NCI-H748 treated with DMSO at 0.1 percent for 48 hours (cell line): ENCODE data around the gene MPDZ.

Source experiments
- DNase-seq: peaks from one replicate; lab custom pipeline; 2025; lab: John Stamatoyannopoulos, UW

The MPDZ gene

GRCh38 chr9:13139641-13140171, 139.8 kb downstream of the MPDZ start:
- no peak for DNase-seq

GRCh38 chr9:13137426-13137825, 142.1 kb downstream of the MPDZ start:
- no peak for DNase-seq

- DNase-seq, result no peak
Observed at GRCh38 chr9:13131991-13132390, 147.5 kb downstream of the MPDZ start.

- DNase-seq, result no peak
Observed at GRCh38 chr9:13131416-13131815, 148.1 kb downstream of the MPDZ start.

GRCh38 chr9:13128266-13128860, 151.1 kb downstream of the MPDZ start:
- DNase-seq, result no peak

GRCh38 chr9:13127131-13127530, 152.4 kb downstream of the MPDZ start:
- DNase-seq, result no peak

- no peak for DNase-seq
Observed at GRCh38 chr9:13125261-13125660, 154.2 kb downstream of the MPDZ start.

GRCh38 chr9:13122756-13123369, 156.6 kb downstream of the MPDZ start:
- no peak for DNase-seq

GRCh38 chr9:13118313-13118712, 161.2 kb downstream of the MPDZ start:
- no peak for DNase-seq

- DNase-seq, result no peak
Observed at GRCh38 chr9:13116292-13116691, 163.2 kb downstream of the MPDZ start.

- no peak for DNase-seq
Observed at GRCh38 chr9:13113751-13114150, 165.7 kb downstream of the MPDZ start.

GRCh38 chr9:13113216-13113615, 166.3 kb downstream of the MPDZ start:
- DNase-seq, result no peak

- DNase-seq, result no peak
Observed at GRCh38 chr9:13111778-13112177, 167.7 kb downstream of the MPDZ start.

GRCh38 chr9:13110766-13111417, 168.6 kb downstream of the MPDZ start:
- no peak for DNase-seq

GRCh38 chr9:13109781-13110180, 169.7 kb downstream of the MPDZ start:
- DNase-seq, result no peak

GRCh38 chr9:13107008-13107407, 172.5 kb downstream of the MPDZ start:
- DNase-seq, result no peak

- no peak for DNase-seq
Observed at GRCh38 chr9:13100914-13101572, 178.4 kb downstream of the MPDZ start.

GRCh38 chr9:13095056-13095455, 184.4 kb downstream of the MPDZ start:
- no peak for DNase-seq

- no peak for DNase-seq
Observed at GRCh38 chr9:13090628-13091027, 188.9 kb downstream of the MPDZ start.

GRCh38 chr9:13089666-13090065, 189.8 kb downstream of the MPDZ start:
- no peak for DNase-seq

GRCh38 chr9:13088720-13089427, 190.6 kb downstream of the MPDZ start:
- DNase-seq, result peak; percentile 86

- no peak for DNase-seq
Observed at GRCh38 chr9:13083963-13084528, 195.4 kb downstream of the MPDZ start.
